NCI-H2081 (cell line): ENCODE data around the gene UTP3.
A peak's percentile ranks its signal among the peaks of the same experiment; 100 is the strongest.
"Not testable (repeated sequence)": the region's sequence is repeated elsewhere in the genome, so short reads cannot be mapped to it uniquely, and the experiment has no call there.

Experiments used
- DNase-seq, 2 experiments: peaks; one replicate each; lab custom pipeline; 2025; lab: John Stamatoyannopoulos, UW

The UTP3 gene

DNA sequence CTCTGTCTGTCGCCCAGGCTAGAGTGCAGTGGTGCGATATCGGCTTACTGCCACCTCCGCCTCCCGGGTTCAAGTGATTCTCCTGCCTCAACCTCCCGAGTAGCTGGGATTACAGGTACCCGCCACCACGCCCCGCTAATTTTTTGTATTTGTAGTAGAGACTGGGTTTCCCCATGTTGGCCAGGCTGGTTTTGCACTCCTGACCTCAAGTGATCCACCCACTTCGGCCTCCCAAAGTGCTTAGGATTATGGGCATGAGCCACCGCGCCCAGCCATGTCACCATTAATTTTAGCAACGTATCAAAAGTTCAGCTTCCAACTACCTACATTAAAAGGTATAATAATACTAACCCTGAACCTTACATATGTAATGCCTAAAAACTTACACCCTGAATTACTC lies 940 bp upstream of the UTP3 start:
- DNase-seq: no peak

- DNase-seq: no peak
Measured at GRCh38 chr4:70688795-70689231, 481 bp downstream of the UTP3 start.

GRCh38 chr4:70691661-70692060 lies 3.3 kb downstream of the UTP3 start:
- no peak for DNase-seq

- not testable (repeated sequence) for DNase-seq
Measured at GRCh38 chr4:70694633-70695032, 6.3 kb downstream of the UTP3 start.

- not testable (repeated sequence) for DNase-seq
Measured at GRCh38 chr4:70698435-70698834, 10.1 kb downstream of the UTP3 start.

GRCh38 chr4:70700712-70701111 lies 12.4 kb downstream of the UTP3 start:
- no peak for DNase-seq

- DNase-seq: no peak
Measured at GRCh38 chr4:70701271-70701670, 12.9 kb downstream of the UTP3 start.

- DNase-seq: not testable (repeated sequence)
Measured at GRCh38 chr4:70702592-70702991, 14.3 kb downstream of the UTP3 start.

DNA sequence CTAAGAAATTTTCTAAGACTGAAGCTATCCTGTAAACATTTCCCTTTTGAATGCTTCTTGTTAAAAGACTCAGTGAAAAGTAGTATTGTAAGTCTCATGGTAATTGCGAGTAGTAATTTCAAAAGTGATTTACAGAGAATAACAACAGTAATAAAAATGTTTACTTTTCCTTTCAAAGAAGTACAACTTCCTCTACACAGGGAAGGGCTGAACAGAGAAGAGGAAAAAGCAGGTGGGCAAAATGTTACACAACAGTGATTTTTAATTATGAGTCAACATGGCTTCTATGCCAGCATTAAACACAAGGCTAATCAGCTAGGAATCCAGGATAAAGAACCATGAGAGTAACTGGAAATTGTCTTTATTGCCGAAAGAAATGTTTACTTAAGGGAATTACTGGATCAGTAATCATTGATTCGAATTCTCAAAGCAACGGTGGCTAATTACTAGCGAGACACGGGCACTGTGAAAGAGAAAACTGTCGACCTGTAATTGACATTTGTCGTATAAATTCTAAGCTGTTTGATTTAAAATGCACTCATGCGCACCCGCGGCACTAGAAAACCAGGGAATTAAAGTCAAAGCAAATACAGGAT lies 15.4 kb downstream of the UTP3 start:
- peak; percentile 55 to 81 for DNase-seq

- peak; percentile 67 to 70 for DNase-seq
Measured at GRCh38 chr4:70704215-70704930, 16.0 kb downstream of the UTP3 start.

DNA sequence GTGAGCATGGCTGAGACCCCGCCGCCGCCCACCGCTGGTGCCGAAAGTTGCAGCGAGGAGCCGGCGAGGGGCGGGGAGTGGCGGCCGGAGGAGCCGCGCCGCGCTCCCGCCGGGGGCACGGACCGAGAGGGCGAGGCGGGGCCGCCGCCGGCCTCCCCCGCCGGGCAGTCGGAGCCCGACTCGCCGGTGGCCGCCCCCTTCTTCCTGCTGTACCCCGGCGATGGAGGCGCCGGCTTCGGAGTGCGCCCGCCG lies 16.5 kb downstream of the UTP3 start:
- no peak for DNase-seq

GRCh38 chr4:70705183-70706043 lies 17.1 kb downstream of the UTP3 start:
- peak in 1 of 2 experiments; percentile 44 for DNase-seq

DNA sequence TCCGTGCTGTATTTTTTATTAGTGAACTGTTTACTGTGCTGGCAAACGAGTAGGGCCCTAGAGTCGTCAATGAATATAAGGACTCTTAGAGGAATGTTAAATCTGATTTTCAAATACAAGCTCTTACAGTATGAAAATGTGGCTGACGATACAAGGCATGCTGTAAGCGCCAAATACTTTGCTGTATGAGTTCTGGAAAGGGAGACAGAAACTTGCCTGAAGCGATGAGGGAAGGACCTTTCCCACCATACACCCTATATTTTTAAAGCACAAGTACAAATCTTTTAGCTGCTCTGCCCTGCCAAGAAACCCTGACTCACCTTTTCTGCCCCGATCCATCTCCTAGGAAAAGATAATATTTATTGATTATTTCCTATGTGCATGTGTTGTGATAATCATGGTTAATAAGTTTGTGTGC lies 17.7 kb downstream of the UTP3 start:
- DNase-seq: no peak

DNA sequence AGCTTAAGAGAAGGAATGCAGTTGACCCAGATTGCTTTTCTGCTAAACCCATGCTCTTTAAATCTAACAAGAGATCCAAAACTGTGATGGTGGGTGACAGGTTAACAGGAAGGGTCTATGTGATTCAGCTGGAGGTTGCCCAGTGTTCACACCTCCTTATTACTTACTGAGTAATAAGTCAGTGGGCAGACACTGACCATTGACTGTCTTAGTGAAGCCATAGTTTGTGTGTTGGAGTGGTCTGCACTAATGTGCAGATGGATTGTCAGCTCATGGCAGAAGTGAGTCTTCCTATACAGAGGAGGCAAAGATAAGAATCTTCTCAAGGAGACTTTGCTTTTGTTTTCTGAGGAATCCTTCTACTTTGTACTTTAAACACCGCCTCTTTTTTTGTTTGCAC lies 18.2 kb downstream of the UTP3 start:
- no peak for DNase-seq

- DNase-seq: no peak
Measured at GRCh38 chr4:70709611-70710205, 21.4 kb downstream of the UTP3 start.

GRCh38 chr4:70711599-70711998 lies 23.3 kb downstream of the UTP3 start:
- DNase-seq: no peak

DNA sequence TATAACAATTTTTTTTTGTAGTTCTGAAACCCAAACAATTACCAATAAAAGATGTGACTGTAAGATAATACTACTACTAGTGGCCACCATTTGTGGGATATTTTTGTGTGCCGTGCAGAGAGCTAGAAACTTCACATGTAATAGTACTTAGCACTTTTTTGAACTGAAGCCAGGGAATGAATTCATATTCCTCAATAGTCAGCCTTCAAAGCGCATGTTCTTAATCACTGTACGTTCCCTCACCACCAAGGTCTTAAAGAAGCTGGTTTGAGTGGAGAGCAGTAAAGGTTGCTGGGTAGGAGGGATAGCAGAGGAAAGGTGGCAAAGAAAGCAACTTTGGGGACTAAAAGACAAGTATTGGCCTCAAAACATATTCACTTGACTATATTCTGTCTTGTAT lies 23.8 kb downstream of the UTP3 start:
- DNase-seq: no peak

DNA sequence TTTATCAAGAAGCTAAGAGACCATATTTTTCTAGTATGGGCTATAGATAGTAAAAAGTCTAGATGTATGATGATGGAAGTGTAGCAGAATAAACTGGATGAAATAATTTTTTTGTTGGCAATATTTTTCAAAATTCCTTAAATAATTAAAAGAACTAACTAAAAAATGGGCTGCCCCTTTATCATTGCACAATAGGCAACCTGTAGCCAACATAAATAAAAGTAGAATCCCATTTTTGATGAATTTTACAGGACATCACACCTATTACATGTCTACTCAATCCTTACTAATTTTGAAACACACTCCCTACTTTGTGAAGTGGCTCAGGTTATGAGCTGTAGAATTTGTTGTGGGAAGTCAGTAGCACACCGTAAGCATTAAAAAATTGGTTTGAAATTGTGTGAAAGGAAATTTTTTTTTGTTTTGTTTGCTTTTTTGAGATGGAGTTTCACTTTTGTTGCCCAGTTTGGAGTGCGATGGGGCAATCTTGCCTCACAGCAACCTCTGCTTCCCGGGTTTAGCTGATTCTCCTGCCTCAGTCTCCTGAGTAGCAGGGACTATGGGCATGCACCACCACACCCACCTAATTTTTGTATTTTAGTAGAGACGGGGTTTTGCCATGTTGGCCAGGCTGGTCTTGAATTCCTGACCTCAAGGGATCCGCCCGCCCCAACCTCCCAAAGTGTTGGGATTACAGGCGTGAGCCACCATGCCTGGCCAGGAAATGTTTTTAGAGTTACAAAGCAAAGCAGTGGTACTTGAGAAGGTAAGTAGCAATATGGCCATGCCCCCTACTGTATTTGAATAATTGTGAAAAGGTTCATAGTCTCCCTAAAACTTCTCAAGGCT lies 24.5 kb downstream of the UTP3 start:
- DNase-seq: no peak

GRCh38 chr4:70713453-70714078 lies 25.2 kb downstream of the UTP3 start:
- DNase-seq: no peak

GRCh38 chr4:70714079-70714887 lies 26.0 kb downstream of the UTP3 start:
- no peak for DNase-seq
